Pancreas (tissue), 10 donors: ENCODE results near the gene PBX4. TPM values are rescaled to one million over a fixed set of nuclear protein-coding genes. Genes with fewer than 3 reads are reported as not detected.

ENCODE experiments used
- ATAC-seq, 4 donors: fragments of 200-7000 bp; cut with Tn5 transposase; one replicate each; pipeline versions ENCODE4 v1.8.0 to v1.9.1; 2020; ENCODE audit warnings: mild to moderate bottlenecking in 4 of 4, moderate library complexity in 4 of 4
- DNase-seq, 6 donors: peaks; one replicate each; pipeline ENCODE4 v3.0.0-alpha.2; 2020
- FAIRE-seq: peaks from 2 replicates; lab custom pipeline; 2012; peaks lifted over from hg19 to GRCh38; lab: Jason Lieb, UNC
- H3K27ac ChIP-seq, 4 donors: fragments of 200-600 bp; sonication (generic); 1 replicate in 3 of 4; 2 replicates in 1 of 4; pipeline versions ENCODE4 v1.5.0 to v1.8.0; 2020
- H3K27me3 ChIP-seq, 4 donors: fragments of 200-600 bp; one replicate each; pipeline ENCODE4 v1.8.0; 2021
- H3K36me3 ChIP-seq, 3 donors: fragments of 200-600 bp; sonication (generic) in 1 of 3; one replicate each; pipeline versions ENCODE4 v1.5.0 to v1.8.0; 2020 to 2021
- H3K4me1 ChIP-seq, 3 donors: fragments of 200-600 bp; one replicate each; pipeline ENCODE4 v1.8.0; 2021
- H3K4me3 ChIP-seq, 4 donors: fragments of 200-600 bp; sonication (generic) in 2 of 4; one replicate each; pipeline versions ENCODE4 v1.5.0 to v1.8.0; 2020 to 2021
- H3K9me3 ChIP-seq, 4 donors: fragments of 200-600 bp; one replicate each; pipeline ENCODE4 v1.8.0; 2021
- WGBS, 2 donors: extraction: QIAGEN DNeasy Blood & Tissue Kit; methylation state at CpG; one replicate each; pipeline ENCODE4 v1.1.7; 2013; 5-methylcytosine and 5-hydroxymethylcytosine counted together
- intact Hi-C, 3 donors: fragments of 100-400 bp; cut with DNase I; formaldehyde crosslinking; loops; one replicate each; pipeline versions ENCODE4 v1.11.1 to v1.14.2; 2022
- polyA plus RNA-seq, 2 donors: library from polyadenylated mRNA; stranded (reverse); fragments of 200-250 nt; gene quantifications; one replicate each; pipeline ENCODE4 v1.2.3, GENCODE V29; 2013
- total RNA-seq, 6 donors: library from RNA; stranded (reverse); fragmentation: NEBNext Ultra II Directional in 4 of 6; extraction: Animal tissue kit (Norgen Biotek cat#: 25700) in 4 of 6; gene quantifications; one replicate each; pipeline versions ENCODE4 v1.2.1 to v1.2.4, GENCODE V29; 2021 to 2023
- TF ChIP-seq, protein P1 (sequence below), 4 donors: fragments of 200-600 bp; sonication (generic) in 3 of 4; IDR thresholded peaks; one replicate each; pipeline versions ENCODE4 v1.5.0 to v1.8.0; 2021; ENCODE audit warnings: antibody characterized with exemption in 4 of 4
- donor health status: healthy with polysubstance abuse.
- donor health status: DM: no; HTN: no; CAD: no; lungs with moderate emphysema.
- donor health status: DM: no; HTN: no; CAD: no.
- donor health status: control.
- donor health status: control.
- donor health status: Bipolar disorder and iron deficiency.
- donor health status: DM: yes; HTN: yes; CAD: no.
- donor health status: DM: no; HTN: no; CAD: no.
- donor health status: DM: no; HTN: no; CAD: no.
- donor health status: DM: yes; HTN: yes; CAD: no.

Gene PBX4
- total and polyA plus RNA-seq, 8 donors = 0.18 to 4.0 (median 0.49) TPM

DNA sequence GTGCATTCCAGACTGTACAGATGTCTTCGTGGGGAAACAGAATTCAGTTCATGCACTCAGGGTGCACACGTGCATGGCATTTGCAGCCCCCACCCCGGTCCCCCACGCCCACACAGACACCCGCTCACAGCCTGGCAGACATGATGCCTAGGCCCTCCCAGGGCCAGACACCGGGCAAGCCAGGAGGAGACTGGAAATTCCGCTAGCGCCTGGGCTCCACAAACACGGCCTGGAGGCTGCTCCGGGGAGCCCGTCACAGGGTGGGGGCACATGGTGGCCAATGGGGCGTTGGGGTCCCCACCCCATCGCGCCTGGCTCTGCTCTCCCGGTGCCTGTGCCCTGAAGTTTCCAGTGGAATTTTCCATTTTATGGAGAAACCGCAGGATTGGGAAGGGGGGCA lies 76.9 kb downstream of the PBX4 start:
- Histone ChIP-seq H3K4me3 (no peak overlapping the region), H3K9me3 (no peaks in the 10 kb centered on the region), H3K4me1 (peaks cover 0 to 15% (median 0%) of the 10 kb centered on the region in 3 donors), H3K27me3 (peaks cover 0 to 14% (median 0%) of the 10 kb centered on the region in 4 donors), H3K27ac (no peak overlapping the region), H3K36me3 (no peaks in the 10 kb centered on the region)
- intact Hi-C loops = loop anchor here in 2 of 3 donors (10.0 kb wide), 2 partner anchors 93 to 403 kb away; no protein-coding TSS in a partner anchor
- WGBS, 2 donors = 77 to 82% methylated on average over 16 of the region's 16 CpGs
- ATAC-seq (no peak), FAIRE-seq (no peak), DNase-seq (peak in 1 of 6 donors; percentile 13)
- TF ChIP-seq, protein P1, sequence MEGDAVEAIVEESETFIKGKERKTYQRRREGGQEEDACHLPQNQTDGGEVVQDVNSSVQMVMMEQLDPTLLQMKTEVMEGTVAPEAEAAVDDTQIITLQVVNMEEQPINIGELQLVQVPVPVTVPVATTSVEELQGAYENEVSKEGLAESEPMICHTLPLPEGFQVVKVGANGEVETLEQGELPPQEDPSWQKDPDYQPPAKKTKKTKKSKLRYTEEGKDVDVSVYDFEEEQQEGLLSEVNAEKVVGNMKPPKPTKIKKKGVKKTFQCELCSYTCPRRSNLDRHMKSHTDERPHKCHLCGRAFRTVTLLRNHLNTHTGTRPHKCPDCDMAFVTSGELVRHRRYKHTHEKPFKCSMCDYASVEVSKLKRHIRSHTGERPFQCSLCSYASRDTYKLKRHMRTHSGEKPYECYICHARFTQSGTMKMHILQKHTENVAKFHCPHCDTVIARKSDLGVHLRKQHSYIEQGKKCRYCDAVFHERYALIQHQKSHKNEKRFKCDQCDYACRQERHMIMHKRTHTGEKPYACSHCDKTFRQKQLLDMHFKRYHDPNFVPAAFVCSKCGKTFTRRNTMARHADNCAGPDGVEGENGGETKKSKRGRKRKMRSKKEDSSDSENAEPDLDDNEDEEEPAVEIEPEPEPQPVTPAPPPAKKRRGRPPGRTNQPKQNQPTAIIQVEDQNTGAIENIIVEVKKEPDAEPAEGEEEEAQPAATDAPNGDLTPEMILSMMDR (IDR thresholded peaks at IDR 0.05) = no peak

DNA sequence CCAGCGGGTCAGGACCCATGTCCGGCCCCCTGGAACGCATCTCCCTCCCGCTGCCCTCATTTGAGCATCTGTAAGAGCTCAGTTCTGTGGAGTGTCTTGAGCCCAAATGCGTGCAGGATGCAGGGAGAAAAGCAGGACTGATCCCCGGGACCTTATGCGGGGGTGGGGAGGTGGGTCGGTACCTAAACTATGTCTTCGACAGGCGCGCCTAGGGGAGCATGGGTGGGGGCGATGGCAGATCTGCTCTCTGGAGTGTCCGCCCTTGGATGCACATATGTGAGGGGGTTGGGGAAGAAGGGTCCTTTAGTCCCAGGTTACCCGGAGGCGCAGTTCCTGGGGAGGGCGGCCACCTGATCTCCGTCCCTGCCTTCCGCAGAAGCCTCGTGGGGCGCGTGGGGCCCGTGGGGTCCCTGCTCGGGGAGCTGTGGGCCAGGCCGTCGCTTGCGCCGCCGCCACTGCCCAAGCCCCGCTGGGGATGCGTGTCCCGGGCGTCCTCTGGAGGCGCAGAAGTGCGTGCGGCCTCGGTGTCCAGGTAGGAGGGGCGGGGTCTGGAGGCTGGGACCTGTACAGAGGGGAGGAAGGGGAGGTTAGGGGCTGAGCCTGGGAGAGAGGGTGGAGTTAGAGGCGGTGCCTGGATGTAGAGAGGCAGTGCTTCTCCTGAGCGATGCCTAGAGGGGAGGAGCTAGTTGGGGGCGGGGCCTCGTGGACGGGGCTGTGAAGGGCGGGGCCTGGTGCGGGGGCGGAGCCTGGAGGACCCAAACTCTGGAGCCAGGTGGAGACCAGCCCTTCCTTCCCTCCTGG lies 77.6 kb downstream of the PBX4 start:
- intact Hi-C loops = loop anchor here in 2 of 3 donors (10.0 kb wide), 2 partner anchors 94 to 404 kb away; no protein-coding TSS in a partner anchor
- 5 to 6% methylated on average over 44 to 45 of the region's 45 CpGs for WGBS, 2 donors
- peaks cover 0 to 15% (median 0%) of the 10 kb centered on the region in 3 donors for H3K4me1 ChIP-seq

DNA sequence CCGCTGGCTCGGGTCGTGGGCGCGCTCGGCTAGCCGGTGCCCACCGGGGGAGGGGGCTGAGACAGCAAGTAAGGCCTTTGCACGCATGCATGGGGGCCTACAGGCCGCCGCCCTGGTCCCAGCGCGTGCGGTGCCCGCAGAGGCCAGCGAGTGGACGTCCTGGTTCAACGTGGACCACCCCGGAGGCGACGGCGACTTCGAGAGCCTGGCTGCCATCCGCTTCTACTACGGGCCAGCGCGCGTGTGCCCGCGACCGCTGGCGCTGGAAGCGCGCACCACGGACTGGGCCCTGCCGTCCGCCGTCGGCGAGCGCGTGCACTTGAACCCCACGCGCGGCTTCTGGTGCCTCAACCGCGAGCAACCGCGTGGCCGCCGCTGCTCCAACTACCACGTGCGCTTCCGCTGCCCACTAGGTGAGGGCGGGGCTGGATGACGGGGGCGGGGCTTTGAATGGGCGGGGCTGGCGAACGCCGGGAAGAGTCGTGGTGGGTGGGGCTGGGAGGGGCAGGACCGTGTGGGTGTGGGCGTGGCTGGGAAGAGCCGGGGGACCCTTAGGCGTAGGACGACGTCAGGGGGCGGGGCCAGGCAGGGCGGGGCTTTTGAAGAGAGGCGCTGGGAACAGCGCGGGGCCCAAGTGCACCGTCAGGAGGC lies 78.3 kb downstream of the PBX4 start:
- TF ChIP-seq, protein P1 (IDR thresholded peaks at IDR 0.05) = no peak
- FAIRE-seq (no peak), DNase-seq (peak in 5 of 6 donors; percentile 33 to 69 (median 67)), ATAC-seq (peak in 3 of 4 donors; percentile 10 to 66 (median 31))
- Histone ChIP-seq H3K27ac (no peak overlapping the region), H3K4me1 (peaks cover 0 to 15% (median 0%) of the 10 kb centered on the region in 3 donors), H3K27me3 (peaks cover 0 to 14% (median 0%) of the 10 kb centered on the region in 4 donors), H3K36me3 (no peaks in the 10 kb centered on the region), H3K4me3 (peak overlapping the region in 1 of 4 donors; percentile 32), H3K9me3 (no peaks in the 10 kb centered on the region)
- 12 to 16% methylated on average over 70 to 74 of the region's 74 CpGs for WGBS, 2 donors
- intact Hi-C loops = loop anchor here in 2 of 3 donors (10.0 kb wide), 2 partner anchors 95 to 405 kb away; no protein-coding TSS in a partner anchor

More for the DNA sequence above, 77.6 kb downstream of the PBX4 start:
- H3K9me3 ChIP-seq = no peaks in the 10 kb centered on the region
- TF ChIP-seq, protein P1 (IDR thresholded peaks at IDR 0.05) = no peak
- no peak for FAIRE-seq
- peak overlapping the region in 1 of 4 donors; percentile 32 for H3K4me3 ChIP-seq
- DNase-seq = peak in 3 of 6 donors; percentile 35 to 68 (median 55)
- no peak overlapping the region for H3K27ac ChIP-seq
- H3K27me3 ChIP-seq = peaks cover 0 to 14% (median 0%) of the 10 kb centered on the region in 4 donors
- H3K36me3 ChIP-seq = no peaks in the 10 kb centered on the region
- peak; percentile 43 to 59 (median 44) for ATAC-seq

DNA sequence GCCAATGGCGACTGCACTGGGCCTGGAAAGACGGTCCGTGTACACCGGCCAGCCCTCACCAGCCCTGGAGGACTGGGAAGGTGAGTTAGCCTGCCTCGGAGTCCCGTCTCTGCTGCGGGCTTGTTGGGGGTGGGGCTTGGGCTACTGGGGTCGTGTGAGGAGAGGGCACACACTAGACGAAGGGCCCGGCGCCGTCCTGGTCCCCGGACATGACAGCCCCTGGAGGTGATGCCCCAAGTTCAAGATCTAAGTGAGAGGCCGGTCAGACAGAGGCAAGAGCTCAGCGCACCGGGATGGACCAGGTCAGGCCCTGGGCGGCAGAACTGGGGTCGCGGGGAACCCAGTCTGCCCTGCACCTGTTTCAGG lies 78.8 kb downstream of the PBX4 start:
- TF ChIP-seq, protein P1 (IDR thresholded peaks at IDR 0.05) = no peak
- intact Hi-C loops = loop anchor here (10.0 kb wide), 3 partner anchors 95 to 415 kb away; no protein-coding TSS in a partner anchor
- Histone ChIP-seq H3K9me3 (no peaks in the 10 kb centered on the region), H3K27me3 (peaks cover 0 to 14% (median 0%) of the 10 kb centered on the region in 4 donors), H3K27ac (no peak overlapping the region), H3K4me3 (no peak overlapping the region), H3K4me1 (peaks cover 0 to 15% (median 0%) of the 10 kb centered on the region in 3 donors), H3K36me3 (no peaks in the 10 kb centered on the region)
- no peak for ATAC-seq
- 34 to 44% methylated on average over 19 of the region's 19 CpGs for WGBS, 2 donors
- no peak for FAIRE-seq
- peak in 2 of 6 donors; percentile 19 to 77 for DNase-seq
